GM19324 (cell line): ENCODE results near the gene RFFL.
A peak's percentile ranks its signal among the peaks of the same experiment; 100 is the strongest.
"Not testable (repeated sequence)": the region's sequence is repeated elsewhere in the genome, so short reads cannot be mapped to it uniquely, and the experiment has no call there.

Source experiments
- ATAC-seq: cut with Tn5 transposase; IDR thresholded peaks from one replicate; pipeline ENCODE4 v1.9.1; 2021; ENCODE audit warnings: mild to moderate bottlenecking, moderate library complexity; ENCODE audit not compliant: unreplicated experiment, low FRiP score

Gene RFFL

GRCh38 chr17:35011671-35012216 lies 51.8 kb downstream of the RFFL start:
- ATAC-seq, result no peak

DNA sequence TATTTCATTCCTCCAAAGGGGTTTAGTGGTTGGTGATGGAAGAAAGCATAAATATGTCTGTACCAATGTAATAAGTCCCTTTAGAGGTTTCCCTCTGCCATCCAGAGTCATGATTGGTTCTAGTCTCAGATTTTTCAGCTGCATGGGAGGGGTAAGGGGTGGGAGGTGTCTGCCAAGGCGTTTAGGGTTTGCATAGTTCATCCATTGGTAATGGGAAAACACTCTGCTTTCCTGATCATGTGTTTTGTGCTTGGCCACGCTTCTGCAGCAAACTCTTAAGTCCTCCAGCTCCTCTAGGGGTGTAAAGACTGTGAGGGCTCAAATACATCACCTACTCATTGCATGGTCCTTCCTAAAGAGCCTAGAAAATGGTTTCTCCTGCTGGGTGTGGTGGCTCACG lies 53.4 kb downstream of the RFFL start:
- no peak for ATAC-seq

DNA sequence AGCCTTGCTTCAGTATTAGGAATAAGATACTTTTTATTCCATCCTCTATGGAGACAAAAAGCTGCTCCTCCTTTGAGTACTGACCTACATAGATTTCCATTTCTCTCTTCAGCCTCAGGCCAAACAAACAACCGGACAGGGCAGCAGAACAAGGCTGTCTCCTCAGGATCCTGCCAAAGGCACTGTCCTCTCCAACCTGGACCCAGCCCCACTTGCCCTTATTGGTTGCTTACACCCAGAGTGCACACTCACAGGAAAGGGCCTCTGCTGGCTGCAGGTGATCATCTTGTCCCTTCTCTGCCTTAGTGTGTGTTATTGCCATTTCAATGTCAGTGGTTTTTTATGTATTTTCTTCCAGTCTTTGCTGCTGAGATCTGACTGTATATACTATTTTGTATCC lies 56.5 kb downstream of the RFFL start:
- no peak for ATAC-seq

DNA sequence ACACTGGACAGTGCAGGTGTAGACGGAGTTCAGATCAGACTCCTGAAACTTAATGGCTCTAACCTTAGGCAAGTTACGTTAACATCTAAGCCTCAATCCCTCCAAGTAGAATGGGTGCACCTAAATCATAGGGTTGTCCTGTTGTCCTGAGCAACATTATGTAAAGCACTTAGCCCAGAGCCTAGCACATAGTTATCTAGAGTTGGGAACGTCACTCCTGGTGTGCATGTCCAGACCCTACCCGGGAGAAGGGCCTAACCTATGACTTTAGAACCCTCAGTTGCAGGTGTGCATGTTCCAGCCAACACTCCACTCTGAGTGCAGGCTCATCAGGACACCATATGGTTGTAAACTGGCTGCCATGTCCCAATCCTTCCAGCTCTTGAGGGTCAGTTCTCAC lies 57.2 kb downstream of the RFFL start:
- no peak for ATAC-seq

DNA sequence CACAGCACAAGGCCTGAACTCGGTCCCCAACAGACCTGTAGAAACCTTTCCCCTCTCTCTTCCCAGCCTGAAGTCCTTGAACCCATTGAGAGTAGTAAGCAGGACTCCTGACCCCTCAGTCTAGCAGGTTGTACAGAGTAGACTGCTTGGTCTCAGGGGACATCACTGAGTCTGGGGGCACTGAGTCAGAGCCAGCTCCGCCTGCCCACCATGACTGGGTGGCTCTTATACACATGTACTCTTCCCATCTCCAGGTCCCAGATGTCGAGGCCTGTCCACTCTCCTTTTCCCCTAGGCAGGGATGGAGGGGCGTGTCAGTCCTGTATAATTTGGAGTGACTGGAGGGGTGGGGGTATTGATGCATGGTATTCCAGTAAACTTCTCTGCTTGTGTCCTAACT lies 59.7 kb downstream of the RFFL start:
- ATAC-seq, result no peak

GRCh38 chr17:35002876-35003551 lies 60.5 kb downstream of the RFFL start:
- no peak for ATAC-seq

GRCh38 chr17:35001549-35001948 lies 62.0 kb downstream of the RFFL start:
- no peak for ATAC-seq

DNA sequence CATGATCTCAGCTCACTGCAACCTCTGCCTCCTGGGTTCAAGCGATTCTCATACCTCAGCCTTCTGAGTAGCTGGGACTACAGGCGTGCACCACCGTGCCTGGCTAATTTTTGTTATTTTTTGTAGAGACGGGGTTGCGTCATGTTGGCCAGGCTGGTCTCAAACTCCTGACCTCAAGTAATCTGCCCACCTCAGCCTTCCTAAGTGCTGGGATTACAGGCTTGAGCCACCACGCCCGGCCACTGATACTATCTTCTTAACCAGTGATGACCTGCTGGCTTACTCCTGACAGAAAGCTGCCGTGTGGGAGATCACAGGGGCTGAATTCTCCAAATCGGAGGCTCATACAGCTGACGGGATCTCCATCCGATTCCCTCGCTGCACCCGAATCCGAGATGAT lies 62.5 kb downstream of the RFFL start:
- ATAC-seq, result not testable (repeated sequence)

DNA sequence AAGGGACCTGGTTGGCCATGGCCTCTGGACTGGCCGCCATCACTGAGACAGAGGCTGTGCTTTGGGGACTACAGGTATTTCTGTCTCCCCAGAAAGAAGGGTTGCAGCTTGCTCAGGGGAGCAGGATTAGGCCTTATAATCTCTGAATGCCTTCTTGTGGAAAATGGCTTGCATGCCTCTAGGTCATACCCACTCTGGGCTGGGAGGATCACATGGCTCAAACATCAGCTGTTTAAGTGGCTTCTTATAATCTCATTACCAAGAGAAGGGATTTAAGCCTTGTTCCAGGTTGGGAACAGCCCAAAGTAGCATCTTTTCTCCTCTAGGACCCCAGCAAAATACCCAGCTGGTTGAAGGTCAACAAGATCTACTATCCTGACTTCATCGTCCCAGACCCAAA lies 64.1 kb downstream of the RFFL start:
- no peak for ATAC-seq

GRCh38 chr17:34998205-34998604 lies 65.3 kb downstream of the RFFL start:
- no peak for ATAC-seq

DNA sequence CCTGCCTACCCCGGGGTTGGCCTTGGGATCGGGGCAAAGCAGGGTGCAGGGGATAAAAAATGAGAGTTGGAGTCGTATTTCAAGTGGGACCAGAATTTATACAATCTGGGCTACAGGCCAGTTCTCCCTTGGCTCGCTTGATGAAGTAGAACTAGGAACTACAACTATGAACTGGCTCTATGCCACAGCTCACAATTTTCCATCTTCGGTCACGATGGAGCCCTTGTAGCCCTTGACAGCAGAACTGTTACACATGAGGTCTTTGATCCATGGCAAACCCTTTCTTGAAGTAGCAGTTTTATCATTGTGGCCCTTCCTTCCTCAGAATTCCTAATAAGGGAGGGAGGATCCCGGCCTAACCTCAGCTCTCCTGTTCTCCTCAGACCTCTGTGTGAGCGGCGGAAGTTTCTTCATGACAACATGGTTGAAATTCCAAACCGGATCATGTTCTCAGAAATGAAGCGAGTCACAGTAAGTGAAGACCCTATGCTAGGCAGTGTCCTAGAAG lies 66.1 kb downstream of the RFFL start:
- no peak for ATAC-seq

DNA sequence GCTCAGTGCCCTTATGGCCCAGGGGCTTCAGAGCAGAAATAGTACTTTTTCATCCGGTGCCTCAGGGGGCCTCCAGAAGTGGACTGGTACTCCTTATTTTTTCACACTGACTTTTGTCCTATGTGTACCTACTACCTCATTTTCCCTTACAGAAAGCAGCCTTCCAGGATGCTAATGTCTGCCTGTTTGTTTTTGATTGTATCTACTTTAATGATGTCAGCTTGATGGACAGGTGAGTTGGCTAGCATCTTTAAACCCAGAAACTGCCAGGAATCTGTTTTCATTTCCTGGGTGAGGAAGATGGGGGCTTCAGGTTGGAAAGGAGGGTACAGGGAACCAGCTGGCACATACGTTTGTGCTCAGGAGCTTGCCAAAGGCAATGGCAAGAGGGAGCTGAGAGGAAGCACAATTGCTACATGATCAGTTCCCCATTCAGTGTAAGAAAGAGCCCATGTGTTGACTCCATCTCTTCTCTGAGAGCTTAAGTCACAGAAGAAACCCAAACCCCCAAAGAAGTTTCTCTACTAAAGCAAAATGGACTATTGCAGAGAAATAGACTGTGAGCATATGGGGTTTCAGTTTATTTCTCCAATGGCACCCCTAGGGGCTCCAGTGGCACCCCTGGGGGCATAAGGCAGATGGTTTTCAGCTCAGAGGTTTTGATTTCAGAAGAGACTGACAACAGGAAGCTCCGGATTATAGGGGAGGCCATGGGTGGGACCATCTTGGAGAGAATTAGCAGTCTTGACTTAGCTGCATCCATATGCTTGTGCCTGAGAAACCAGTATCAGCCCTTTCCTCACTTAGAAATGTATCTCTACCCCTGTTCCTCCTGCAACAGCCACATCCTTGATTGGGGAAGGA lies 66.9 kb downstream of the RFFL start:
- ATAC-seq, result no peak

GRCh38 chr17:34993031-34993430 lies 70.5 kb downstream of the RFFL start:
- no peak for ATAC-seq

- ATAC-seq, result no peak
These were observed 71.9 kb downstream of the RFFL start for GRCh38 chr17:34991606-34992005.

- ATAC-seq, result no peak
These were observed 72.6 kb downstream of the RFFL start for GRCh38 chr17:34990921-34991365.

DNA sequence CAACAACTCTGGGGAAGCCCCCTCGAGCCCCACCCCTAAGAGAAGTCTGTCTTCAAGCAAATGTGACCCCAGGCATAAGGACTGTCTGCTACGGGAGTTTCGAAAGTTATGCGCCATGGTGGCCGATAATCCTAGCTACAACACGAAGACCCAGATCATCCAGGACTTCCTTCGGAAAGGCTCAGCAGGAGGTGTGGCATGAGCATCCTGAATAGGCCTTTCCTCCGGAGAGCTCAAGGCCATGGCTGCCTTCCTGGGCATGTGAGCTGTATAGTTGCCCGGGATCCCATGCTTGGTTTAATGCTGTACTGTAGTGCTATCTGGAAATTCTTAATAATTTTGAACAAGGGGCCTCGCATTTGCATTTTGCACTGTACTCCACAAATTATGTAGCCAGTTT lies 74.0 kb downstream of the RFFL start:
- no peak for ATAC-seq

GRCh38 chr17:34988644-34989043 lies 74.9 kb downstream of the RFFL start:
- ATAC-seq, result no peak

DNA sequence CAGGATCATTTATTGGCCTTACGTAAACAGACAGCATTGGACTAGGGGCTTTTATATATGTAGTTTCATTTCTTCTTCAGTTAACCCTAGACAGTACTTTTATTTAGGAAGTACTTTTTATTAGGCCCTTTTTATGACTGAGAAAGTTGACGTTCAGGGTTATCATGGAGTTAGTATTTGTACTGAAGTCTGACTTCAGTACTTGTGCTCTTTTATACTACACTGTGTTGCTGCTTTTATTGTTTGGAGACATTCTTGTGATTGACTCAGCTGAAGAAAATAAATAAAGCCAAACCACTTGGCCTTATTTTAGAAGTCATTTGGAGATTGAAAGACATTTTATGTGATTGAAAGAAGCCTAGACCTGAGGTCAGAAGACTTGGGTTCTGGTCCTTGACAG lies 76.3 kb downstream of the RFFL start:
- ATAC-seq, result no peak

DNA sequence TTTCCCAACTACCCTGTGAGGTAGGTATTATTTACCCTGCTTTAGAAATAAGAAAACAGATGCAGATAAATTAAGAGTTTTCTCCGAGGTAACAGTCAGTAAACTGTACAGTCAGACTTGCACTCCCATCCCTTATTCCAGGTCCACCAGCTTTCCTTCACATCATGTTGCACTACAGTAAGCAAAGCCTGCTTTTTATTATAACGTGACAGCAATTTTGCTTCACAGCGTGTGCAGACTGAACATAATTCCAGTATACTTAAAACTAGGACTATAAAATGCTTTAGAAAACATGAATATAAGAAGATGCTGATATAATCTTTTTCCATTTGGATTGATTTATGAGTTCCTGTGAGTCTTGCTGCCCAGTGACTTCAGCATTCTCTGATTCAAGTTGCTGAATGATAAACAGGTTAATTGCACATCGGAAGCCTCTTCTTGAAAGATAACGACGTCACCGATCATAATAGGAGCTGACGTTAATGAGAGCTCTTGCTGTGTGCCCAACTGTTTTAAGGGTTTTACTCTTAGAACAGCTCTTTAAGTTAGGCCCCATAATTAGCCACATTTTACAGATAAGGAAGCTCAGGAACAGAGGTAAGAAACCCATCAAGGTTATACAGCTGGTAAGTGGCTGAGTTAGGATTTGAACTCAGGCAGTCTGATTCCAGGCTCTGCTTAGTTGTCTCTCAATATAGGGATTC lies 81.8 kb downstream of the RFFL start:
- no peak for ATAC-seq

GRCh38 chr17:34980681-34981537 lies 82.6 kb downstream of the RFFL start:
- ATAC-seq, result peak; percentile 94
